HCT116 (cell line): ENCODE data around the gene TBR1. TPM values are rescaled to one million over a fixed set of nuclear protein-coding genes. Genes with fewer than 3 reads are reported as not detected.

ENCODE experiments used
- ATAC-seq: fragments of 200-7000 bp; cut with Tn5 transposase; 2 replicates; pipeline ENCODE4 v1.9.1; 2020; ENCODE audit warnings: mild to moderate bottlenecking, moderate library complexity
- BruUV-seq: library from RNA; stranded (reverse); fragments of 400-500 nt; replicated peaks from 2 replicates; lab custom pipeline; 2021; lab: Mats Ljungman, UMichigan
- CTCF ChIA-PET: fragments of 300-600 bp; sonication (Branson Sonifier 250); formaldehyde crosslinking; loops from one replicate; lab custom pipeline; 2021; ENCODE audit warnings: antibody characterized with exemption; lab: Charles Lee
- POLR2A ChIA-PET: fragments of 300-600, 350-600 bp; sonication (Branson Sonifier 250); formaldehyde crosslinking; loops from one replicate; lab custom pipeline; 2021; ENCODE audit warnings: antibody characterized with exemption; lab: Charles Lee
- RAD21 ChIA-PET, 2 experiments: fragments of 300-600 bp; sonication (Branson Sonifier 250); formaldehyde crosslinking; loops; one replicate each; lab custom pipeline; 2023; ENCODE audit warnings: low total read pairs in 2 of 2; ENCODE audit not compliant: uncharacterized antibody in 2 of 2, unreplicated experiment in 2 of 2, low non-redundant PET in 1 of 2; lab: Charles Lee
- DNase-seq: peaks from one replicate; pipeline ENCODE4 v3.0.0-alpha.2; 2010; ENCODE audit warnings: low read depth, low spot score
- H2AFZ ChIP-seq: fragments of 200-600 bp; shearing (Covaris generic), sonication (generic); 2 replicates; pipeline ENCODE4 v1.6.1; 2017; ENCODE audit warnings: low read depth, mixed run types, mixed read lengths, antibody characterized with exemption, low read length; ENCODE audit not compliant: poor library complexity, severe bottlenecking
- H3K27ac ChIP-seq: 2 replicates; pipeline ENCODE4 v1.5.1; 2012; ENCODE audit warnings: low read depth, low read length
- H3K27me3 ChIP-seq: fragments of 200-600 bp; sonication (generic); 2 replicates; pipeline ENCODE4 v1.6.1; 2016; ENCODE audit warnings: mixed run types, low read length, mixed read lengths; ENCODE audit not compliant: insufficient read depth
- H3K36me3 ChIP-seq, 2 experiments: fragments of 200-500 bp in 1 of 2; fragments of 200-600 bp in 1 of 2; sonication (Bioruptor generic) in 1 of 2; sonication (generic) in 1 of 2; 2 replicates each; pipeline versions ENCODE4 v1.5.1 to v1.6.1; 2014 to 2016; ENCODE audit warnings: low read length in 2 of 2, inconsistent platforms in 1 of 2, mixed read lengths in 1 of 2, mixed run types in 1 of 2; ENCODE audit not compliant: insufficient read depth in 2 of 2, control insufficient read depth in 1 of 2
- H3K4me1 ChIP-seq, 2 experiments: fragments of 200-600 bp in 1 of 2; sonication (generic) in 1 of 2; 2 replicates each; pipeline versions ENCODE4 v1.5.1 to v1.6.1; 2012 to 2017; ENCODE audit warnings: low read length in 2 of 2, inconsistent platforms in 1 of 2, mild to moderate bottlenecking in 1 of 2, mixed read lengths in 1 of 2, mixed run types in 1 of 2, moderate library complexity in 1 of 2; ENCODE audit not compliant: insufficient read depth in 2 of 2, control insufficient read depth in 1 of 2
- H3K4me2 ChIP-seq: fragments of 200-600 bp; sonication (generic); 2 replicates; pipeline ENCODE4 v1.6.1; 2017; ENCODE audit warnings: mixed run types, low read length, mixed read lengths
- H3K4me3 ChIP-seq, 2 experiments: fragments of 200-600 bp in 1 of 2; sonication (generic) in 1 of 2; replicated peaks in 1 of 2; 2 replicates each; pipeline ENCODE4 v1.5.1; 2011 to 2016; ENCODE audit warnings: low read length in 2 of 2, control low read depth in 1 of 2, low read depth in 1 of 2, mild to moderate bottlenecking in 1 of 2, mixed read lengths in 1 of 2, mixed run types in 1 of 2
- H3K79me2 ChIP-seq: fragments of 200-600 bp; sonication (generic); 2 replicates; pipeline ENCODE4 v1.6.1; 2017; ENCODE audit warnings: mild to moderate bottlenecking, mixed run types, low read length, moderate library complexity, mixed read lengths; ENCODE audit not compliant: insufficient read depth
- H3K9ac ChIP-seq: fragments of 200-600 bp; sonication (generic); 2 replicates; pipeline ENCODE4 v1.6.1; 2016; ENCODE audit warnings: low read length, mixed read lengths
- H3K9me2 ChIP-seq: fragments of 200-600 bp; sonication (generic), shearing (Covaris generic); 2 replicates; pipeline ENCODE4 v1.6.1; 2017; ENCODE audit warnings: mixed run types, mild to moderate bottlenecking, moderate library complexity; ENCODE audit not compliant: insufficient read depth
- H3K9me3 ChIP-seq, 2 experiments: fragments of 200-500 bp in 1 of 2; fragments of 200-600 bp in 1 of 2; sonication (Bioruptor generic) in 1 of 2; sonication (generic) in 1 of 2; 2 replicates each; pipeline ENCODE4 v1.6.1; 2014 to 2017; ENCODE audit warnings: low read length in 2 of 2, mixed read lengths in 2 of 2, inconsistent platforms in 1 of 2, low read depth in 1 of 2, mild to moderate bottlenecking in 1 of 2, mixed run types in 1 of 2, moderate library complexity in 1 of 2; ENCODE audit not compliant: control insufficient read depth in 1 of 2, insufficient read depth in 1 of 2
- H4K20me1 ChIP-seq: fragments of 200-600 bp; sonication (generic), shearing (Covaris generic); 2 replicates; pipeline ENCODE4 v1.6.1; 2017; ENCODE audit warnings: mixed run types, mild to moderate bottlenecking, moderate library complexity; ENCODE audit not compliant: insufficient read depth
- ATF3 ChIP-seq: IDR thresholded peaks from 2 replicates; pipeline ENCODE4 v1.6.1; 2012
- CBX3 ChIP-seq: IDR thresholded peaks from 2 replicates; pipeline ENCODE4 v1.6.1; 2012; ENCODE audit warnings: low read depth
- CEBPB ChIP-seq: IDR thresholded peaks from 2 replicates; pipeline ENCODE4 v1.6.1; 2012; ENCODE audit warnings: low read depth
- EZH2 ChIP-seq: fragments of 200-600 bp; sonication (generic); IDR thresholded peaks from 2 replicates; pipeline ENCODE4 v1.6.1; 2017; ENCODE audit warnings: antibody characterized with exemption, mixed run types
- JUND ChIP-seq: IDR thresholded peaks from 2 replicates; pipeline ENCODE4 v1.6.1; 2012
- MAX ChIP-seq: IDR thresholded peaks from 2 replicates; pipeline ENCODE4 v1.6.1; 2012
- POLR2AphosphoS5 ChIP-seq: IDR thresholded peaks from 2 replicates; pipeline ENCODE4 v1.6.1; 2011; ENCODE audit warnings: mild to moderate bottlenecking, low read depth, low read length, moderate library complexity
- RAD21 ChIP-seq: IDR thresholded peaks from 2 replicates; pipeline ENCODE4 v1.6.1; 2012; ENCODE audit warnings: low read depth, mild to moderate bottlenecking
- REST ChIP-seq: IDR thresholded peaks from 2 replicates; pipeline ENCODE4 v1.6.1; 2012; ENCODE audit warnings: low read depth
- SP1 ChIP-seq: IDR thresholded peaks from 2 replicates; pipeline ENCODE4 v1.6.1; 2012; ENCODE audit warnings: low read depth
- TCF7L2 ChIP-seq: IDR thresholded peaks from 2 replicates; pipeline ENCODE4 v1.7.0; 2011; ENCODE audit warnings: borderline replicate concordance, inconsistent platforms; ENCODE audit not compliant: insufficient read depth, insufficient read length; ENCODE audit errors: extremely low read depth
- YY1 ChIP-seq: IDR thresholded peaks from 2 replicates; pipeline ENCODE4 v1.6.1; 2011; ENCODE audit warnings: low read length, low read depth, moderate library complexity, mild to moderate bottlenecking; ENCODE audit not compliant: insufficient replicate concordance; ENCODE audit errors: extremely low read depth
- ZBTB33 ChIP-seq: IDR thresholded peaks from 2 replicates; pipeline ENCODE4 v1.6.1; 2011; ENCODE audit warnings: mild to moderate bottlenecking, low read length, moderate library complexity; ENCODE audit not compliant: insufficient replicate concordance; ENCODE audit errors: extremely low read depth
- ZFX ChIP-seq: fragments of 450-650 bp; IDR thresholded peaks from 2 replicates; pipeline ENCODE4 v1.6.1; 2017
- ZNF274 ChIP-seq: fragments of 200-500 bp; sonication (Bioruptor generic); IDR thresholded peaks from 2 replicates; pipeline ENCODE4 v1.6.1; 2014; ENCODE audit warnings: mild to moderate bottlenecking, low read depth, low read length, inconsistent platforms
- intact Hi-C: fragments of 100-400 bp; cut with micrococcal nuclease; formaldehyde crosslinking; loops from 2 replicates; pipeline ENCODE4 v1.10.0; 2022
- total RNA-seq: library from RNA; stranded (reverse); gene quantifications from one replicate; pipeline ENCODE4 v1.2.1, GENCODE V29; 2021; ENCODE audit not compliant: unreplicated experiment

The TBR1 gene
- total RNA-seq, 1 experiment from 2014 or later: 0.17 TPM

GRCh38 chr2:161373942-161374341, 42.2 kb upstream of the TBR1 start:
- no peak overlapping the region for H2AFZ ChIP-seq
- H3K4me1 ChIP-seq: no peaks in the 10 kb centered on the region
- no peaks in the 10 kb centered on the region for H3K27me3 ChIP-seq
- no peak overlapping the region for H3K4me2 ChIP-seq
- BruUV-seq: no TSS peak
- POLR2A ChIA-PET: no interaction called here
- H3K4me3 ChIP-seq: no peak overlapping the region
- RAD21 ChIA-PET: no interaction called here
- no peaks in the 10 kb centered on the region; the same call in 1 of the 2 replicates for H4K20me1 ChIP-seq
- CTCF ChIA-PET: no interaction called here
- peaks cover 4 to 10% of the 10 kb centered on the region in 2 experiments; a peak in 3 of 4 replicates for H3K36me3 ChIP-seq
- H3K9ac ChIP-seq: no peak overlapping the region
- DNase-seq (no peak), ATAC-seq (no peak)
- no peaks in the 10 kb centered on the region for H3K9me3 ChIP-seq
- peaks cover 65% of the 10 kb centered on the region for H3K79me2 ChIP-seq
- no peak overlapping the region for H3K27ac ChIP-seq
- intact Hi-C loops: no loop called here
- no peaks in the 10 kb centered on the region for H3K9me2 ChIP-seq
- TF ChIP-seq JUND (no peak), CEBPB (peak; percentile 43; the same call in 1 of the 2 replicates)

- POLR2A ChIA-PET: no interaction called here
- Histone ChIP-seq H3K4me2 (no peak overlapping the region), H3K9ac (no peak overlapping the region), H3K4me3 (no peak overlapping the region), H2AFZ (no peak overlapping the region), H3K9me3 (no peaks in the 10 kb centered on the region), H3K36me3 (peaks cover 4 to 10% of the 10 kb centered on the region in 2 experiments; a peak in 3 of 4 replicates), H4K20me1 (no peaks in the 10 kb centered on the region; the same call in 1 of the 2 replicates), H3K4me1 (no peaks in the 10 kb centered on the region), H3K9me2 (no peaks in the 10 kb centered on the region), H3K27me3 (no peaks in the 10 kb centered on the region), H3K27ac (no peak overlapping the region), H3K79me2 (peaks cover 65% of the 10 kb centered on the region)
- RAD21 ChIA-PET: no interaction called here
- intact Hi-C loops: no loop called here
- TF ChIP-seq RAD21 (no peak), MAX (no peak), ZBTB33 (no peak), TCF7L2 (no peak), CBX3 (no peak), EZH2 (no peak), YY1 (no peak), POLR2AphosphoS5 (no peak), ZFX (no peak), SP1 (no peak), REST (no peak), ATF3 (no peak), ZNF274 (no peak)
- no TSS peak for BruUV-seq
- ATAC-seq (no peak), DNase-seq (no peak)
- CTCF ChIA-PET: no interaction called here
These were observed 41.7 kb upstream of the TBR1 start for GRCh38 chr2:161374446-161374845.
